Embryonic facial prominence (tissue), 1 donor: ENCODE results near the gene CAMTA1.

Experiments used
- DNase-seq: peaks from one replicate; pipeline ENCODE4 v3.0.0-alpha.2; 2016; ENCODE audit errors: extremely low spot score

Gene CAMTA1

GRCh38 chr1:6779089-6779805 is 6.0 kb upstream of the CAMTA1 start:
- DNase-seq: no peak

- DNase-seq: no peak
Observed at GRCh38 chr1:6782151-6782550, 3.1 kb upstream of the CAMTA1 start.

- DNase-seq: no peak
Observed at GRCh38 chr1:6783221-6783620, 2.0 kb upstream of the CAMTA1 start.

- no peak for DNase-seq
Observed at GRCh38 chr1:6783936-6784559, 1.2 kb upstream of the CAMTA1 start.

GRCh38 chr1:6784560-6785317 is 515 bp upstream of the CAMTA1 start:
- DNase-seq: peak; percentile 100

GRCh38 chr1:6785728-6786505 is 663 bp downstream of the CAMTA1 start:
- no peak for DNase-seq

- no peak for DNase-seq
Observed at GRCh38 chr1:6788946-6789345, 3.7 kb downstream of the CAMTA1 start.

- no peak for DNase-seq
Observed at GRCh38 chr1:6790146-6790545, 4.9 kb downstream of the CAMTA1 start.

GRCh38 chr1:6794164-6794563 is 8.9 kb downstream of the CAMTA1 start:
- no peak for DNase-seq

GRCh38 chr1:6795203-6795602 is 9.9 kb downstream of the CAMTA1 start:
- DNase-seq: no peak

- DNase-seq: no peak
Observed at GRCh38 chr1:6795661-6796060, 10.4 kb downstream of the CAMTA1 start.

- DNase-seq: no peak
Observed at GRCh38 chr1:6796095-6796494, 10.8 kb downstream of the CAMTA1 start.

- no peak for DNase-seq
Observed at GRCh38 chr1:6799499-6799898, 14.2 kb downstream of the CAMTA1 start.

GRCh38 chr1:6800745-6801144 is 15.5 kb downstream of the CAMTA1 start:
- DNase-seq: no peak

GRCh38 chr1:6801199-6801598 is 15.9 kb downstream of the CAMTA1 start:
- DNase-seq: no peak

- DNase-seq: no peak
Observed at GRCh38 chr1:6801966-6802365, 16.7 kb downstream of the CAMTA1 start.

GRCh38 chr1:6802454-6802853 is 17.2 kb downstream of the CAMTA1 start:
- DNase-seq: no peak

GRCh38 chr1:6802893-6803292 is 17.6 kb downstream of the CAMTA1 start:
- no peak for DNase-seq

GRCh38 chr1:6803357-6803756 is 18.1 kb downstream of the CAMTA1 start:
- no peak for DNase-seq

- DNase-seq: no peak
Observed at GRCh38 chr1:6805004-6805416, 19.8 kb downstream of the CAMTA1 start.

GRCh38 chr1:6807782-6808181 is 22.5 kb downstream of the CAMTA1 start:
- DNase-seq: no peak

GRCh38 chr1:6809461-6809860 is 24.2 kb downstream of the CAMTA1 start:
- no peak for DNase-seq
